Activated CD4-positive, alpha-beta T cell treated with anti-CD3 and anti-CD28 coated beads, Interleukin-2, amount 50 U/mL, for 16 hours (primary cell): ENCODE data around the gene MTERF4.

ENCODE experiments used
- DNase-seq: peaks from one replicate; pipeline ENCODE4 v3.0.0-alpha.2; 2020

Gene MTERF4

DNA sequence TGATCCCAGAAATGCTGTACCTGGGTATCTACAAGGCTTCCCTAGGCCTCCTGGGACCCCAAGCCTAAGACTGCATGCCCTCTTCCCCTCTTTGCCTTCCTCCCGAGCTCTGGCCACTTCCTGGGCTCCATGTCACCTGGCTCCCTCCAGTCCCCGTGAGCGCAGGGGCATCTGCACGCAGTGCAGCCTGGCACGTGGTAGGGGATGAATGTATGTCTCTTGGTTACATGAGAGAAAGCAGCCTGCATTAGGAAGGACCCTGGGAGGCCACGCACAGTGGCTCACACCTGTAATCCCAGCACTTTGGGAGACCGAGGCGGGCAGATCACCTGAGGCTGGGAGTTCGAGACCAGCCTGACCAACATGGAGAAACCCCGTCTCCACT is 31.3 kb upstream of the MTERF4 start:
- no peak for DNase-seq

DNA sequence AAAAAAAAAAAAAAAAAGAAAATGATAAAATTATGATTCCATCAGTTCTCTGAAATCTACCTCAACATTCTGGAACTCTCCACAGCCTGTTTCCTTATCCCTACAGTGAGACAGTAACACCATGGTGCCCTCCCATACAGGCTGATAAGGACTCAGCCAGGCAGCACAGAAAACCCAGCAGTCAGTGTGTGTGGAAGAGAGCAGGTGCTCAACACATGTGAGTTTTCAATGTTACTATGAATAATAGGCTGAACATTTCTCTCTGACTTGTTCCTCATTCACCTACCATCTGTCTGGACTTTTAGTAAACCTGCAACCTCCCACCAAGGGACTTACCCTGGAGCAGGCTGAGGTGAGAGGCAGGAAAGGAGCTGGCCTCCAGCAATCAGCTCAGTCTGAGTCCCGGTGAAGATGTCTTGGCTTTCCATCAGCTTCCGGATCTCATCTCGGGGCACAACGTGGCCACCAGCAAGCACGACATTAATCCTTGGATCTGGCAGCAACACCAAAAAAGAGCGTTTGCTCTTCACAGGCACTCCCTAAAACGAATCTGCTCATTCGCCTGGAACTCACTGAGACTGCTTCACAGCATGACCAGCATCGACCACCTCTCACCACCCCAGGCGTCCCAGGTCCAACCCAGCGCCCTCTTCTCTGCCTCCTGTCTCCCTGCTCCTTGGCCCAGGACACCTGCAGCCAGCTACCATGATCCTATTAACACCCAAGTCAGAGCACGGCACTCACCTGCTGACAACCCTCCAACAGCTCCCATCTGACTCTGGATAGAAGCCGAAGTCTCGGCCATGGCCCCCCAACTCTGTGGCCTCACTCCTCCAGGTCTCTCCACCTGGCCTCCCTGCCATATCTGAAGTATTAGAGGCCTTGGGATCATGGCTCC is 30.7 kb upstream of the MTERF4 start:
- no peak for DNase-seq

DNA sequence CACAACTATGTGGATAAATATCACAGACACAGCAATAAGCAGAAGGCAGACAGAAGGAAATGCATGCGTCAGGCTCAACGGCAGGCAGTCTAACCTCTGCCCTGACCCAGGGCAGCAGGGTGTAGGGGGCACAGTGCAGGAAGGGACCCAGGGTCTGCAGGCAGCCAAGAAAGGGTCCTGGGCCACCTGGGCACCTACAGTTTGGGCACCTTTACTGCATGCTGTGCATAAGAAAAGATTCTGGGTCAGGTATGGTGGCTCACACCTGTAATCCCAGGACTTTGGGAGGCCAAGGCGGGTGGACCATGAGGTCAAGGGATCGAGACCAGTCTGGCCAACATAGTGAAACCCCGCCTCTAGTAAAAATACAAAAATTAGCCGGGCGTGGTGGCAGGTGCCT is 29.4 kb upstream of the MTERF4 start:
- DNase-seq, result no peak

- no peak for DNase-seq
Observed at GRCh38 chr2:241130316-241130715, 28.2 kb upstream of the MTERF4 start.

DNA sequence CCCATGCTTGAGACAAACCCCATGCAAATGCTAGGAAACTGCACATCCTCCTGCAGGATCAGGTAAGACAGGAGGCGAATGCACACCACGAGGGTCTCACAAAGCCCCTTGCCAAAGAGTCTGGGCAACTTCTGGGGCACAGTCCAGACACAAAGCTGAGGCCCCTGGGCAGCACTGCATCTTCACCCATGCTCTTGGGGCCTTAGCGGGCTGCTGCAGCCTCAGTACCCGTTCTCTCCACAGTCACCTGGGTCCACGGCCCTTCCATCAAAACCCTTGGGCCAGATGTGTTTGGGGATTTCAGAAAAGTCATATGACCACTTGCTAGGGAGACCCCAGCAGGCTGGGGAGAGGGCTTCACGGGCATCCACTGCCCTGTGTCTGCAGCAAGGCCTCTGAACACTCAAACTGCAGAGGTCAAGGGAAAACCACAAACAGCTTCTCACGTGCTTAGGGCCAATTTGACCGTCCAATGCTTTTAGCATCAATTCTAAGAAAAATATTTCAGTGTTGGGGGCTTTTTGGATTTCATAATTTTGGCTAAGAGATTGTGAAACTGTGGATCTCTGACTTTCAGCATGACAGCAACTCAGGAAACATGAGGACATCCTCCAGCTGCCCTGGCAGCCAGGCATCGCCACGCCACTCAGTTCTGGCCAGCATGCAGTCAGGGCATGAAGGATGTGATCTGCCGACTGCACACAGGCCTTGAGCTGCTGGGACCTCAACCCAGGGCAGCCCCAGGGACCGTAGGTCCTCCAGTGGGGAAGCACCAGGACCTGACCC is 27.2 kb upstream of the MTERF4 start:
- DNase-seq, result no peak

DNA sequence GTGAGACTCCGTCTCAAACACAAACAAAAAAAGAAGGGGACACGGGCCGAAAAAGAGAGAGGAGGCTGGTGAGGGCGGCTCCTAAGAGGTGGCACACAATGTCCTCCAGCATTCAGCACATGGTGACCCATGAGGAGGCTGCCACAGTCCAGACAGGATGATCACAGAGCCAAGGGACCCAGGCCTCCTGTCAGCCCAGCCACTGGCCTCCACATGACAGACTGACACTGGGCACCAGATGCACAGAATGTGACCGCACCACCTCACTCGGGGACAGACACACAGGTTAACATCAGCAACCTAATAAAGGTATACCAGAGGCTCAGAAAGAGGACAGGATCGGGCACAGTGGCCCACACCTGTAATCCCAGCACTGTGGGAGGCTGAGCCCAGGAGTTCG is 26.2 kb upstream of the MTERF4 start:
- no peak for DNase-seq

DNA sequence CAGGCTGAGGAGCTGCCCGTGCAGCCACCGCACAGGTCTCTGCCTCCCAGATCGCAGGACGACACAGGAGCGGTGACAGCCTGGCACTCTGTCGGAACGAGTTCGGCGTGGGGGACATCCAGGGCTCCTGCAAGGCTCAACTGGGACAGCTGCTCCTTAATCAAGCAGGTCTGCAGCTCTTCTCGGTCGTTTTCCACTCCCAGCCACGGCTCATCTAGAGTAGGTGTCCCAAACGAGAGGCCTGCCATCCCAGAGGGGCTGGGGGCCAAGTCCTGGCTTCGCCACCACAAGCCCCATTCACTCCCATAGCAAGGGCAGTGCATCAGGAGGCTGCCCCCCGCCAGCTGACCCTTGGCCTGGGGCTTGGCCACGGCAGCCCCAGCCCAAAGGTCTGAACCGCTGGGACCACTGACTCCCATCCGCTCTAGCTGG is 24.7 kb upstream of the MTERF4 start:
- no peak for DNase-seq

DNA sequence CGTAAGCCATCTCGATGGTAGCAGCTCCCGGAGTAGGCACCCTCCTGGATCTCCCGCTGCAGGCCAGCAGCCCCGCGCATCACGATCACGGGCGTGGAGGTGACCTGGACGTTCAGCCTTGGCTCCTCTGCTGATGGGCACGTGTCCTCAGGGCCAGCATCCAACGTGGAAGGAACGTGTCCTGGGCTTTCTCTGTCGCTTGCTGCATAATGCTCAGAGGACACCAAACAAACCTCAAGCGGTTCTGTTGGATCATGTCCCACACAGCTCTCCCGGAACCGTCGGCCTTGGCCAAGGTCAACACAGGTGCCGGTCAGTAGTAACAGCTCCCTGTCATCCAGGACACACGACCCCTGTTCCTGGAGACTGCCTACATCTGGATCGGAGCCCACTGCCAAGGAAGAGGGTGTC is 24.1 kb upstream of the MTERF4 start:
- DNase-seq, result no peak

DNA sequence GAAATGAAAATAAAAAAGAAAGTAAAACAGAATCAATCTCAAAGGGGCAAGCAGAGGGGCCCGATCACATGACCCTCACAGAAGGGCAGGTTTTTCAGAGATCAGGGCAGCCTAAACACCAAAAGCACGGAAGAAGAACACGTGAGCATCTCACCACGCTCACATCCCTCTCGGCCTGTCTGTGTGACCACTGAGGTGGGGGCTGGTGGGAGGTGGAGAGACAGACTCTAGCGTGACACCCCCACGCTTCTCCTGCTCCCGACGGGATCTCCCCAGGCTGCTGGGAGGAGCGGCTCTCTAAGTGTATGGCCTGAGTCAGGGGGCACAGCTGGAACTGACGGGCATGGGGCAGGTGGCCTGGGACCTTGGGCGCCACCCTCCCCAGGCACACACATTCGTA is 23.5 kb upstream of the MTERF4 start:
- no peak for DNase-seq

DNA sequence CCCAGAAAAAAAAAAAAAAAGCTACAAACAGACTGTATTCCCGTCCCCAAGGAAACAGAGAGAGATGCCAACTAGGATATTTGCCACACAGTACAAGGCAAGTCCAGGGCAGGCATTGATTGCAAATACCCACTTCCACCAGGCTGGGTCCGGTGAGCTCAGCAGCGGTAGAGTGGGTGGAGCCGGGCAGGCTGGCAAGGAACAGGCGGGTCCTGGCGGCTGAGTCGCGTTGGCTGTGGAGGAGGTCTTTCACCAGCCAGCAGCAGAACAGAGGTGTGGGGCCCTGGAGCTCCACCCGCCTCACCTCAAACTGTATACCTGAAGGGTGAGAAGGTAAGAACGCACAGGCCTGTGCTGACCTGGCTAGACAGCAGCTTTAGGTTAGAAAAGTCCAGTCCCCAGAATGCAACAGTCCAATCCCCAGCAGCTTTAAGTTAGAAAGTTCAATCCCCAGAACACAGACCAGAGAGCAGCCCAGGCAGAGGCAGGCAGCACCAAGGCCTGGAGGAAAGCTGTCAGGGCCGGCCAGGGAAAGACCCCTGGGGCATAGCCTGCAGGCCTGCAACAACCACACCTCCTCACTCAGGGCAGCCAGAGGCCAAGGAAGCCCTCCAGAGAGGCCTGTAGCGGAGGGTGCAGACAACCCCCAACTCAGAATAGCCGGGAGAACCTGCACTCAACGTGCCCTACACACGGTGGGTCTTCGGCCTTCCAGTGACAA is 21.9 kb upstream of the MTERF4 start:
- DNase-seq, result peak; percentile 24

DNA sequence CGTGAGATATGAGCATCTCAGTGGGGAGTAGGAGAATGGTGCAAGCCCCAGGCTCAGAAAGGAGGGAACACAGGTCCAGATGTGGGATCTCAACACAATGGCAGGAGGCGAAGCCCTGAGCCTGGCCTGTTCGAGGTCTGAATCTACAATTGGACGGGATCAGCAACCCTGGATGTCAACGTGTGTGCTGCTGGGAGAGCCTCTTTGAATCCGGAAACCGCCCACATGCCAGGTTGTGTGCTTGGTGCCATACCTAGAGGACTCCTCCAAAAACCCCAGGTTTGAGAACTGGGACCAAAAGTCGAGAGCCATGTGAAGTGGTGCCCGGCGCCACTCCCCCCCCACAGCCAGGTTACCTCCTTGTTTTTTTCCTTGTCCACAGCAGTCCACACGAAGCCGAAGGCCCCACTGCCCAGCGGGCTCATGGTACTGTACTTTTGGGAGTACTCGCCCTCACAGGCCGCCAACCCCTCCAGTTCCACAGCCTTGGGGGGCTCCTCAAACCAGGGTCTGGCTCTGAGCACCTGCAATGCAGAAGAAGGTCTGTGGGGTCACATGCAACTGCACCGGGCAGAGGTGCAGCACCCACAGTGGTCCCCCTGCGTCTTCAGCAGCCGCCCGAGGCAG is 20.4 kb upstream of the MTERF4 start:
- DNase-seq, result no peak

DNA sequence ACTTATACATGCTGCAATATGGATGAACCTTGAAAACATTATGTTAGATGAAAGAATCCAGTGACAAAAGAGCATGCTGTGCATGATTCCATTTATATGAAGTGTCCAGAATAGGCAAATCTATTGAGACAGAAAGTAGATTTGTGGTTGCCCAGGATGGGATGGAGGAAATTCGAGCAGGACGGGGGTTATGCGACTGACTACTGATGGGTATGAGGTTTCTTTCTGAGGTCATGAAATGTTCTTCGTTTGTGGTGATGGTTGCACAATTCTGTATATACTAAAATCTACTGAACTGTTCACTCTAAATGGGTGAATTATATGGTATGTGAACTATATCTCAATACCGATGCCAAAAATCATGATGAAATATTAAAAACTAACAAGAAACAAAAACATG is 18.9 kb upstream of the MTERF4 start:
- DNase-seq, result no peak

DNA sequence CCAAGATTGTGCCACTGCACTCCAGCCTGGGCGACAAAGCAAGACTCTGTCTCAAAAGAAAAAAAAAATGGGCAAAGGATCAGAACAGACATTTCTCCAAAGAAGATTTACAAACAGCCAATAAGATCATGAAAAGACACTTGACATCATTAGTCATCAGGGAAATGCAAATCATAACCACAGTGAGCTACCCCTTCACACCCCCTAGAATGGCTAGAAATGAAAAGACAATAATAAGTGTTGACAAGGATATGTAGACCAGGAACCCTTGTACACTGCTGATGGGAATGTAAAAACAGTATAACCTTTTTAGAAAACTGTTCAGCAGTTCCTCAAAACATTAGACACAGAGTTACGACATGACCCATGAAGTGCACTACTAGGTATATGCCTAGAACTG is 18.4 kb upstream of the MTERF4 start:
- DNase-seq, result no peak

- no peak for DNase-seq
Observed at GRCh38 chr2:241118737-241119505, 16.8 kb upstream of the MTERF4 start.

- DNase-seq, result no peak
Observed at GRCh38 chr2:241116606-241117560, 14.8 kb upstream of the MTERF4 start.

DNA sequence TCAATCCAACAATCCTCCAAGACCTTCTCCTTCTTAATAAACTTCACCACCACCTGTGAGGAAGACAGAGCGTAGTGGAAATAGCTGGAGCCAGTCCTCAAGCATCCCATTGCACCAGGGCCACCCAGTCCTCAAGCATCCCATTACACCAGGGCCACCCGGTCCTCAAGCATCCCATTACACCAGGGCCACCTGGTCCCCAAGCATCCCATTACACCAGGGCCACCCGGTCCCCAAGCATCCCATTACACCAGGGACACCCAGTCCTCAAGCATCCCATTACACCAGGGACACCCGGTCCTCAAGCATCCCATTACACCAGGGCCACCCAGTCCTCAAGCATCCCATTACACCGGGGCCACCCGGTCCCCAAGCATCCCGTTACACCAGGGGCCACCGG is 13.3 kb upstream of the MTERF4 start:
- no peak for DNase-seq

- DNase-seq, result no peak
Observed at GRCh38 chr2:241114836-241115235, 12.7 kb upstream of the MTERF4 start.

- DNase-seq, result no peak
Observed at GRCh38 chr2:241112592-241112991, 10.5 kb upstream of the MTERF4 start.

- no peak for DNase-seq
Observed at GRCh38 chr2:241112046-241112445, 10.0 kb upstream of the MTERF4 start.

DNA sequence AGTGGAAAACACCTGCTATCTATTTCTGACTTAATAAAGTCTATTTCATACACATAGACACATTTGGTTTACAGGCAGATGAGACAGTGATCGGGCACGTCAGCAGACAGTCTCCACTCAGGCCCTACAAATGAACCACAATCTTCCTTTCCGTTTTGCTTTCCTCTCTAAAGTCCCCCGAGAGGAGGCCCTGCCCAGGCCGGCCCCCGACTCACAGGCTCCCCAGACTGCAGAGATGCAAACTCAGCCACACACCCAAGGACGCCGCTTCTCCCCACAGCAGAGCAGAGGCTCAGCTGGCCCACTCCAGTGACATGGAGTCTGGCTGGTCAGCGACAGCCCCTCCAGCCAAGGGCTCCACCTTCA is 9.3 kb upstream of the MTERF4 start:
- DNase-seq, result no peak
